SU-DHL-6 (cell line): ENCODE measurements around the gene VAT1.

Experiments used
- EZH2phosphoT487 ChIP-seq: fragments of 200-600 bp; sonication (generic), shearing (Covaris generic); conservative IDR thresholded peaks from 2 replicates; pipeline ENCODE4 v1.6.1; 2018; ENCODE audit warnings: mild to moderate bottlenecking, antibody characterized with exemption, low read length, moderate library complexity, mixed read lengths
- TF ChIP-seq, protein P1 (sequence below): fragments of 200-600 bp; sonication (generic); IDR thresholded peaks from one replicate; pipeline ENCODE4 v1.5.1; 2017; ENCODE audit warnings: antibody characterized with exemption, mild to moderate bottlenecking, low read length, moderate library complexity; ENCODE audit not compliant: insufficient read depth, poor library complexity, severe bottlenecking

DNA sequence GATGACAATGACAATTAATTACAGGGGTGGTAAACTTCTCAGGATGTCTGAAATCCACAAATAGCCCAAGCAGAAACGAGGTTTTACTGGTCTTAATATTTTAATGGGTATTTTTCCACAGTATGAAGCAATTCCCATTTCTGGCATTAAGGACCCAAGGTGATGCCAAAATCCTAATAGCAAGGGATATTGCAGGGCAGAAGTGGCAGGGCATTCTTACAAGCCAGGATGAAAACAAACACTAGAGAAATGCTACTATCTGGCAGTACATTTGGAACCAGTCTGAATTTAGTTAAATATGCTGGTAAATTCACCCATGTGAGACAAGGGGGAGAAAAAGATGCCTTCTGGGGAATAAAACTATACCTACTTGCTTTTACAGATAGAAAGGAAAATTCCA lies 48.1 kb upstream of the VAT1 start:
- TF ChIP-seq, protein P1, sequence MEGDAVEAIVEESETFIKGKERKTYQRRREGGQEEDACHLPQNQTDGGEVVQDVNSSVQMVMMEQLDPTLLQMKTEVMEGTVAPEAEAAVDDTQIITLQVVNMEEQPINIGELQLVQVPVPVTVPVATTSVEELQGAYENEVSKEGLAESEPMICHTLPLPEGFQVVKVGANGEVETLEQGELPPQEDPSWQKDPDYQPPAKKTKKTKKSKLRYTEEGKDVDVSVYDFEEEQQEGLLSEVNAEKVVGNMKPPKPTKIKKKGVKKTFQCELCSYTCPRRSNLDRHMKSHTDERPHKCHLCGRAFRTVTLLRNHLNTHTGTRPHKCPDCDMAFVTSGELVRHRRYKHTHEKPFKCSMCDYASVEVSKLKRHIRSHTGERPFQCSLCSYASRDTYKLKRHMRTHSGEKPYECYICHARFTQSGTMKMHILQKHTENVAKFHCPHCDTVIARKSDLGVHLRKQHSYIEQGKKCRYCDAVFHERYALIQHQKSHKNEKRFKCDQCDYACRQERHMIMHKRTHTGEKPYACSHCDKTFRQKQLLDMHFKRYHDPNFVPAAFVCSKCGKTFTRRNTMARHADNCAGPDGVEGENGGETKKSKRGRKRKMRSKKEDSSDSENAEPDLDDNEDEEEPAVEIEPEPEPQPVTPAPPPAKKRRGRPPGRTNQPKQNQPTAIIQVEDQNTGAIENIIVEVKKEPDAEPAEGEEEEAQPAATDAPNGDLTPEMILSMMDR = no peak
- no peak for TF ChIP-seq EZH2phosphoT487
